ENCODE measurements around the gene MYDGF.

The MYDGF gene

DNA sequence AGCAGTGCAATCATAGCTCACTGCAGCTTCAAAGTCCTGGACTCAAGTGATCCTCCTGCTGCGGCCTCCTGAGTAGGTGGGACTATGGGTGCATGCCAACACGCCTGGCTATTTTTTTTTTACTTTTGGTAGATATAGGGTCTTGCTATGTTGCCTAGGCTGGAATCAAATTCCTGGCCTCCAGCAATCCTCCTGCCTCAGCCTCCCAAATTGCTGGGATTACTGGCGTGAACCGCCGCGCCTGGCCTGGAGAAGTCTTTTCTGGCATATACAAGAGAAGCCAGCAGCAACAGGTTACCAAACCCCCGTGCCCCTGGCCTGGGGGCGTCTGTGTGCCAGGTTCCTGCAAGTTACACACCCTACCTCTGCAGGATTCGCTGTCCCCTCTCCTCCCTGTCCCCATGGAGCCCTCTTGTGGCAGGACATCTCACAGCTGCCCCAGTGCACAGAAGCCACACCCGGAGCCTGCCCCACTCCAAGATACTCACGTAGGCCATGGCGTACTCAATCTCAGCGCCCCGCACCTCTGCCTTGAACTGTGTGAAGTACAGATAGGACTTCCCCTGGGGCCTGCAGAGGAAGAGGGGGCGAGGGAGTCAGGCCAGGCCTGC, 9.9 kb downstream of the MYDGF start:
- DNase-seq (ENCODE audit: extremely low read depth, insufficient read length) = no peak
- no peaks in the 10 kb centered on the region for H3K27me3 ChIP-seq (replicated peaks; ENCODE audit: control insufficient read depth, insufficient read depth, low read length)
- no peak overlapping the region for H3K4me3 ChIP-seq (replicated peaks; ENCODE audit: low read depth, low read length)
- peaks cover 28% of the 10 kb centered on the region for H3K36me3 ChIP-seq (ENCODE audit: control insufficient read depth, insufficient read depth, low read length)
- TF ChIP-seq, protein P1, sequence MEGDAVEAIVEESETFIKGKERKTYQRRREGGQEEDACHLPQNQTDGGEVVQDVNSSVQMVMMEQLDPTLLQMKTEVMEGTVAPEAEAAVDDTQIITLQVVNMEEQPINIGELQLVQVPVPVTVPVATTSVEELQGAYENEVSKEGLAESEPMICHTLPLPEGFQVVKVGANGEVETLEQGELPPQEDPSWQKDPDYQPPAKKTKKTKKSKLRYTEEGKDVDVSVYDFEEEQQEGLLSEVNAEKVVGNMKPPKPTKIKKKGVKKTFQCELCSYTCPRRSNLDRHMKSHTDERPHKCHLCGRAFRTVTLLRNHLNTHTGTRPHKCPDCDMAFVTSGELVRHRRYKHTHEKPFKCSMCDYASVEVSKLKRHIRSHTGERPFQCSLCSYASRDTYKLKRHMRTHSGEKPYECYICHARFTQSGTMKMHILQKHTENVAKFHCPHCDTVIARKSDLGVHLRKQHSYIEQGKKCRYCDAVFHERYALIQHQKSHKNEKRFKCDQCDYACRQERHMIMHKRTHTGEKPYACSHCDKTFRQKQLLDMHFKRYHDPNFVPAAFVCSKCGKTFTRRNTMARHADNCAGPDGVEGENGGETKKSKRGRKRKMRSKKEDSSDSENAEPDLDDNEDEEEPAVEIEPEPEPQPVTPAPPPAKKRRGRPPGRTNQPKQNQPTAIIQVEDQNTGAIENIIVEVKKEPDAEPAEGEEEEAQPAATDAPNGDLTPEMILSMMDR (IDR thresholded peaks at IDR 0.05; ENCODE audit: insufficient read depth, low read length, poor library complexity, severe bottlenecking) = peak; percentile 45

DNA sequence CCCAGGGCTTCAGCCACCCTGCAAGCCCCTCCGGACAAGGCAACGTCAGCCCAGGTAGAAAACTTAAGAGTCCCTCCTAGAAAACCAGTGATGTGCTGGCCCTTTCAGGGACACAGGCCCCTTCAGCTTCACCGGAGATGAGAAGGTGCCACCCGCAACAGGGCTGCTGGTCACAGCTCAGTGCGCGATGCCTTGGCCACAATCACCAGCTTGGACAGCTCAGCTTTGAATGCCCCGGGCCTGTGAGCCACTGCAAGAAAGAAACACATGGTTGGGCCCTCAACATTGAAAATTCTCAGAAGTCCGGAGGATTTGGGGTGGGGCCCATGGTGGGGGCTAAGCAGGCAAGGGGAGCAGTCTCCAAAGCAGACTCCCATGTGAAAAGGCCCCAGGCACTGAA, 12.3 kb downstream of the MYDGF start:
- Histone ChIP-seq H3K4me3 (replicated peaks; ENCODE audit: low read depth, low read length) (no peak overlapping the region), H3K36me3 (ENCODE audit: control insufficient read depth, insufficient read depth, low read length) (peaks cover 25% of the 10 kb centered on the region), H3K27me3 (replicated peaks; ENCODE audit: control insufficient read depth, insufficient read depth, low read length) (no peaks in the 10 kb centered on the region)
- TF ChIP-seq, protein P1 (IDR thresholded peaks at IDR 0.05; ENCODE audit: insufficient read depth, low read length, poor library complexity, severe bottlenecking) = no peak
- DNase-seq (ENCODE audit: extremely low read depth, insufficient read length) = no peak

DNA sequence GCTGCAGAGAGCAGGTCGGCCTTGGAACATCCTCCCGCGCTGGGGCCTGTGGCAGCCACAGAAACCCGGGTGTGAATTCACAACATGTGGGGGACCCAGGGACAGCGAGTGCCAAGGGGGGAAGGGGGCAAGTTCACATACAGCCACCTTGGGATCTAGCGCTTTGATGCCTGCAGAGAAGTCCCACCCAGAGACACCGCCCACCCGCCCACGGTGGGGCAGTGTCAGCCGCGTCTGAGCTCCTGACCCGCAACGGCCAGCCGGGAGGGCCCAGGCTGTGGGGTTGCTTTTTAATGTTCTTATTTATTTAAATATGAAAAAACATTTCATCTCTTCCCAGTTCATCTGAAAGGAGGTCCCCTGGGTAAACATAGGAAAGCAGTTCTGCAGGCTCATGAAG, 12.9 kb downstream of the MYDGF start:
- no peaks in the 10 kb centered on the region for H3K27me3 ChIP-seq (replicated peaks; ENCODE audit: control insufficient read depth, insufficient read depth, low read length)
- H3K4me3 ChIP-seq (replicated peaks; ENCODE audit: low read depth, low read length) = no peak overlapping the region
- TF ChIP-seq, protein P1 (IDR thresholded peaks at IDR 0.05; ENCODE audit: insufficient read depth, low read length, poor library complexity, severe bottlenecking) = no peak
- DNase-seq (ENCODE audit: extremely low read depth, insufficient read length) = no peak
- H3K36me3 ChIP-seq (ENCODE audit: control insufficient read depth, insufficient read depth, low read length) = peaks cover 23% of the 10 kb centered on the region

DNA sequence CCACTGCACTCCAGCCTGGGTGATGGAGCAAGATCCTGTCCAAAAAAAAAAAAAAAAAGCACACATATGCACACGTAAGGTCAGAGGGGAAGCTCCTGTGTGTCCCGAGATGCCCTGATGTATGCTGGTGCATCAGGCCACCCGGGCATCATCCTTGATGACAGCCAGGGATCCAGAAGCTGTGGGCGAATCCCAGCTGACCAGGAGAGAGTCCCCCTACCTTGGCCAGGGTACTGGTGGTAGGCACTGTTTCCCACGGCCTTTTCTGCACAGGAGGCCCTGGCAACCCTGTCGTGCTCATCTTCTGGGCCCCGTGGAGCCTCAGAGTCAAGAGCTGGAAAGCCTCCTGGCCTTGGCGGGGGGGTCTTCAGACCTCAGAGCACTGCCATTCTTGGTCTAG, 14.0 kb downstream of the MYDGF start:
- no peak for DNase-seq (ENCODE audit: extremely low read depth, insufficient read length)
- Histone ChIP-seq H3K27me3 (replicated peaks; ENCODE audit: control insufficient read depth, insufficient read depth, low read length) (no peaks in the 10 kb centered on the region), H3K4me3 (replicated peaks; ENCODE audit: low read depth, low read length) (no peak overlapping the region), H3K36me3 (ENCODE audit: control insufficient read depth, insufficient read depth, low read length) (peaks cover 23% of the 10 kb centered on the region)
- TF ChIP-seq, protein P1 (IDR thresholded peaks at IDR 0.05; ENCODE audit: insufficient read depth, low read length, poor library complexity, severe bottlenecking) = no peak

DNA sequence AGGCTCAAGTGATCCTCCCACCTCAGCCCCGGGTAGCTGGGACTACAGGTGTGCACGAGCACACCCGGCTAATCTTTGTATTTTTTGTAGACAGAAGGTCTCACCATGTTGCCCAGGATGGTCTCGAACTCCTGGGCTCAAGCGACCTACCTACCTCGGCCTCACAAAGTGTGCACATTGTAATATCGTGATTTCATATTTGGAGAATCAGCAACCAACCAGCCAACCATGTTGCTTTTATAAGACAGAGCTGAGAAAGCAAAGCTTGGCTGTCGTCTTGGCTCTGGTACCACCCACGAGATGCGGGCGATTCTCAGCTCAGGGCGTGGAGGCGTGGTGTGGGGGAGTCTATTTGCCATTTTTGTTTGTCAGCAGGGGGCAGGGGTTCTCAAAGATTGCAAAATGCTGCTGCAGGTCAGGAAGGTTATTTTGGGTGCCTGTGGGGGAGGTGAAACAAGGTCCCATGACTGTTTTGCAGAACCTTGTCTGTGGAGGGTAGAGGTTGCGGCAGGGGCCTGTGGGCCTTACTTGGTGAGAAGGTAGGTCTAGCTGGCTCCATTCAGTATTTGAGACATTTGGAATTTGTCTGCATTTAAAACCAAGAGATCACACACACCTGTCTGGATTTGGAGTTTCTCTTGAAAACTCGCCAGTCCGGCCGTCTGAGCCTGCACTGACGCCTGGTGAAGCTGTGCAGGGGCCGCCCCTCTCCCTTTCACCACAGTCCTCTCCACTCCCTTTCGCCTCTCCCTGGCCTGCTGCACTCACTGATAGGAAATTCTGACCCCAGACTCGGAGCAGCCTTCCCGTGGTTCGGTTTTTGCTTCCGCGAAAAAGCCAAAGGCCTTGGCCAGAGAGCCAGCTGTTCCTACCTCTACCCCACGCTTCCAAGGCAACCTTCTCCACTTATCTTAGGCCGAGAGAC, 15.4 kb downstream of the MYDGF start:
- no peak for DNase-seq (ENCODE audit: extremely low read depth, insufficient read length)
- H3K27me3 ChIP-seq (replicated peaks; ENCODE audit: control insufficient read depth, insufficient read depth, low read length) = no peaks in the 10 kb centered on the region
- TF ChIP-seq, protein P1 (IDR thresholded peaks at IDR 0.05; ENCODE audit: insufficient read depth, low read length, poor library complexity, severe bottlenecking) = no peak
- H3K4me3 ChIP-seq (replicated peaks; ENCODE audit: low read depth, low read length) = no peak overlapping the region
- H3K36me3 ChIP-seq (ENCODE audit: control insufficient read depth, insufficient read depth, low read length) = peaks cover 22% of the 10 kb centered on the region

All from GM06990 (cell line).